Measurements from ENCODE around the gene ZSCAN26.

ZSCAN26 gene

DNA sequence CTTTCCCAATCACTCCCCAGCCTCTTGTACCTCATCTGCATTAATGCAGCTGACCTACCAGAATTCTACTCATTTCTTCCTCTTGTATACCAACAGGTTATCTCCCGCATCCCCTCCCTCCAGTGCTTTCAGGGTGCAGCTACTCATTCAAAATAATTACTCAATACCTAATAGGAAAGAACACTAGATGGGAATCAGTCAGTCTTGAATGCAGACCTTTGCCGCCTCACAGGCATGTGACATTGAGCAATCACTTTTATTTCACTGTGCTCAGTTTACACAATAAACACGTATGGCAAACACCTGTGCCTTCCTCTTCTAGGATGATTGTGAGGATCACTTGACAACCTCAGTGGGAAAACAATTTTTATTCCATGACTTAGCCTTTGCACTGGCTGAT, 55.7 kb downstream of the ZSCAN26 start:
- no peak for DNase-seq (ENCODE audit: low read depth)

DNA sequence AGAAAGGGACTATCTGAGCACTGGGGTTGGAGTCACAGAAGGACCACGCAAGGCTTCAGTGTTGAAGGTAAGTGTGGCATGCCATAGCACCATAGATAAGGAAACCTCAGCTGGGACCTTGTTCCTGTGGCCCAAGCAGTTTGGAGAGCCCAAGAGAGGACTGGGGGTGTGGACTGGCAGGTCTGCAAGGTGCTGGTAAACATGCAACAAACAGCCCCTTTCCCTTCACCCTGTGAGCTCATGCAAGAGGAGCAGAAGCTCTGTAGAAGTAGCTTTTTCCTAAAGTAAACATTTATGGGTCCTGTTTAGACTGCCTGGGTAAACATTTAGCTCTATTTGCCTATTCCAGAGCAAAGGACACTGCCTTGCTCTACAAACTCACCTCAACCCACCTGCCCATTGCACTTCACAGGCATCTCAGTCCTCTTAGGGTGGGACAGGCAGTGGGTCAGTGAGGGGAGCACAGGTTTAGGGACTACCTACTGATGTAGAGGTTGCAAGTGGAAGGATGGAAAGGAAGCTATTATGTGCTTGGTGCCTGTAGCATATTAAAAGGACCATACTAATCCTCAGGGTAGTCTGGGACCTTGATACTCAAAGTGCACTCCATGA, 57.0 kb downstream of the ZSCAN26 start:
- DNase-seq (ENCODE audit: low read depth) = no peak

DNA sequence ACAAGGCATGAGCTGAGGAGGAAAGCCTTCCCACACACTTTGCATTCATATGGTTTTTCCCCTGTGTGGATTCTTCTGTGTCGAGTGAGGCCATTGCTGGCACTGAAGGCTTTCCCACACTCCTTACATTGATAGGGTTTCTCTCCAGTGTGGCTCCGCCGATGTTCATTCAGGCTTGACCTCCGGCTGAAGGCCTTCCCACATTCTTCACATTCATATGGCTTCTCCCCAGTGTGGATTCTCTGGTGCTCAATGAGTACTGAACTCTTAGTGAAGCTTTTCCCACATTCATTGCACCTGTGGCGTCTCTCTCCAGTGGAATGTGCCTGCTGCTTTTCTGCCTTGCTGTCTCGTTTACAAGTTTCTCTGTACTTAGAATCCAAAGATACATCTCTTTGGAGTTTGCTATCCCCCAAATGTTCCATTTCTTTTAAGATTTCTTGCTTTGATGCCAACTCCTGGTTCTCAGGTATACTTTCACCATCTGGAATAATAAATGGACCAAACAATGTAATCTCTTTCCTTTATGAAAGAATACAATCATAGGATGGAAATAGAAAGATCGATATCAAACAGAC, 59.5 kb downstream of the ZSCAN26 start:
- DNase-seq (ENCODE audit: low read depth) = no peak
